Activated CD4-positive, alpha-beta T cell treated with anti-CD3 and anti-CD28 coated beads, Interleukin-2, Interleukin-6, amounts not matched to agents 100 ng/mL and 50 ng/mL, durations not matched to agents 16 hours and 8 hours (primary cell): ENCODE measurements around the gene TPH1.
"Not testable (repeated sequence)": the region's sequence is repeated elsewhere in the genome, so short reads cannot be mapped to it uniquely, and the experiment has no call there.

Experiments
- DNase-seq: peaks from one replicate; pipeline ENCODE4 v3.0.0-alpha.2; 2020

Gene TPH1

GRCh38 chr11:18019650-18020049 is 26.4 kb downstream of the TPH1 start:
- no peak for DNase-seq

GRCh38 chr11:18016789-18017188 is 29.3 kb downstream of the TPH1 start:
- DNase-seq, result no peak

DNA sequence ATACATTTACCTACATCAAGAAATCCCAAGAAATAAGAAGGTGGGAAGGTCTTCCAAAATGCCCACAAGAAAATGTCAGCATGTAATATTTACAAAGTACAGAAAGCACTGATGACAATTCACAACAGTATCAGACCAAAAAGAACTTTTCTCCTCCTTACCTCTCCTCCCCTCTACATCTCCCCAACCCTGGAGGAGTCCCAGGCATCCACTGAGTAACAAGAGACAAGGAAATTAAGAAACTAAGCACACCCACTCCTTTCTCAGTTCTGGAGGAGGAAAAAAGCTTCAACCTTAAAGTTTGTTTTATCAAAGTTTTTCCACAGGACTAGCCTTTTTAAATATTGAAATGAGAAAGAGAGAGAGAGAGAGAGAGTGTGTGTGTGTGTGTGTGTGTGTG is 31.2 kb downstream of the TPH1 start:
- no peak for DNase-seq

DNA sequence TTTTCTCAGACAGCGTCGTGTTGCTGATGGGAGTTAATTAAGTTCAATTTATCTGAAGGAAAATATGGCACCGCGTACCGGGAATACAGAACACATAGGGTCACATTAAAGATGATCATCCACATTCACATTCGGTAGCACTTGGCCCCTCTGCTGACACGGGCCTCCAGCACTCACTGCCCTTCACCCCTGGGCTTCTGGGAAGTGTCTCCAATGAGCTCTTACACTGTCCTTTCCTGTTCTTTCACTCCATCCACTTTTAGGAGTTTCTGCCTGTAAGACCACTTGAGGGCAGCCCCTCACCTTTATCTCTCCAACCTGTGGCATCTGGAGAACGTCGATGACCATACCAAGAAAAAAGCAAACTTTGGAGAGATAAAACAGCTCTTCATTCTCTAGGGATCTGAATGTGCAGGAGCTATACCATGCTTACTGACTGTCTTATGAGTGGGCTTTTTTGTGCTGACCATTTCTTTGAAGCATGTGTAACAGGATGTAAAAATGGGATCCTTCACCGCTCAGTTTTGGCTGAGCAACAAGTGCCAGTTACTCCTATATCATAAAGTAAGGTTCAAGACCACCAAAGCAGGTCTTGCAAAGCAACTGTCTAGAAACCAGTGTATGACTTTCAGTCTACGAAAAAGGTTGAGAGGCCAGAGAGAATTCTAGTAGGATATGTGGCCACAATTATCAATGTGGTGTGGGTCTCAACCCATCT is 32.1 kb downstream of the TPH1 start:
- DNase-seq, result no peak

GRCh38 chr11:18012906-18013781 is 32.9 kb downstream of the TPH1 start, which contains the start of gene SERGEF:
Gene SERGEF, minus strand, starts transcription at chr11:18013047. Its CDS starts 37 bp downstream, at chr11:18013010.
- peak; percentile 96 for DNase-seq

- peak; percentile 15 for DNase-seq
These were observed 33.8 kb downstream of the TPH1 start for GRCh38 chr11:18012122-18012905.

GRCh38 chr11:18011633-18012032 is 34.4 kb downstream of the TPH1 start:
- DNase-seq, result no peak

DNA sequence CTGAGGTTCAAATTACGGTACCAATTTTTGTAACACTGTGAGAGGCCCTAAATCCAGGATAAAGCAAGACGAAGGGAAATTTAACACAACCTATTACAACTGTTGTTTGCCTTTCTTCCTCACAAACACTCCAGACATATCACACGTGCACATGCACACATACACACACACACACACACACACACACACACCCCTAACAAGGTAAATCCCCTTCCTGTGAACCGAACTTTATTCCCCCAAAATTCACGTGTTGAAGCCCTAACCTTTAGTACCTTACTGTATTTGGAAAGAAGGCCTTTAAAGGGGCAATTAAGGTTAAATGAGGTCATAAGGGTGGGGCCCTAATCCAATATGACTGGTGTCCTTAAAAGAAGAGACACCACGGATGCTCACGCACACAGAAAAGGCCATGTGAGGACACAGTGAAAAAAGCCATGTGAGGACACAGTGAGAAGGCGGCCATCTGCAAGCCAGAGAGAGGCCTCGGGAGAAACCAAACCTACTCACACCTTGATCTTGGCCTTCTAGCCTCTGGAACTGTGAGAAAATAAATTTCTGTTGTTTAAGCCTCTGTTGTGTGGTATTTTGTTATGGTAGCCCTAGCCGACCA is 35.0 kb downstream of the TPH1 start:
- DNase-seq, result no peak

- DNase-seq, result no peak
These were observed 35.9 kb downstream of the TPH1 start for GRCh38 chr11:18010121-18010670.

- DNase-seq, result no peak
These were observed 40.5 kb downstream of the TPH1 start for GRCh38 chr11:18005376-18006129.

DNA sequence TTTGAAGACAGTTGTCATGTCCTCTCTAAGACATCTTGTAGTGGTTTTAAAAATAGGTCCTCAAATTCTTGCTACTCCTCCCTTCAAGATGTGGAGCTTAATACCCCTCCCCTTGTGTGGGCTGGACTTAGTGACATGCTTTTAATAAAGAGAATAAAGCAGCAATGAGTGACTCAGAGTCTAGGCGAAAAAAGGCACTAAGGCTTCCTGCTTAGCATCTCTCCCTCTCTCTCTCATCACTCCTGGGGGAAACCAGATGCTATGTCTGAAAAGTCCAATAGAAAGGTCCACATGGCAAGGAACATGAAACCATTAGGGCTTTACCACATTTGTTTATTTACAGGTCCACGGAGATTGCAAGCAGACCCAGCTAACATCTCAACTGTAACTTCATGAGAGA is 44.9 kb downstream of the TPH1 start:
- DNase-seq, result no peak

DNA sequence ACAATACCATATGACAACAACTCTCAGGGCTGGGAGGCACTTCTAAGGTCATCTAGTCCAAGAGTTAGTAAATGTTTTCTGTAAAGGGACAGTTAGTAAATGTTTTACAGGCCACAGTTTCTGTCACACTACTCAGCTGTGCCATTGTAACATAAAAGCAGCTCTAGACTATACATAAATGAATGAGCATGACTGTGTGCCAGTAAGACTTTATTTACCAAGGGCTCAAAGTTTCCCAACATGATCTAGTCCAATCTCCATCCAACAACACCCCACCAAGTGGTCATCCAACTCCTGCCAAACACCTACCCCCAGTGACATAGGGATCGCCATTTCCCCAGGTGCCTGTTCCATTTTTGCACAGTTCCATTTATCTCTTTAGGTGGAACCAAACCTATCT is 45.3 kb downstream of the TPH1 start:
- DNase-seq, result no peak

- not testable (repeated sequence) for DNase-seq
These were observed 45.9 kb downstream of the TPH1 start for GRCh38 chr11:18000128-18000527.
